ENCODE measurements around the gene ACSL3.

DNA sequence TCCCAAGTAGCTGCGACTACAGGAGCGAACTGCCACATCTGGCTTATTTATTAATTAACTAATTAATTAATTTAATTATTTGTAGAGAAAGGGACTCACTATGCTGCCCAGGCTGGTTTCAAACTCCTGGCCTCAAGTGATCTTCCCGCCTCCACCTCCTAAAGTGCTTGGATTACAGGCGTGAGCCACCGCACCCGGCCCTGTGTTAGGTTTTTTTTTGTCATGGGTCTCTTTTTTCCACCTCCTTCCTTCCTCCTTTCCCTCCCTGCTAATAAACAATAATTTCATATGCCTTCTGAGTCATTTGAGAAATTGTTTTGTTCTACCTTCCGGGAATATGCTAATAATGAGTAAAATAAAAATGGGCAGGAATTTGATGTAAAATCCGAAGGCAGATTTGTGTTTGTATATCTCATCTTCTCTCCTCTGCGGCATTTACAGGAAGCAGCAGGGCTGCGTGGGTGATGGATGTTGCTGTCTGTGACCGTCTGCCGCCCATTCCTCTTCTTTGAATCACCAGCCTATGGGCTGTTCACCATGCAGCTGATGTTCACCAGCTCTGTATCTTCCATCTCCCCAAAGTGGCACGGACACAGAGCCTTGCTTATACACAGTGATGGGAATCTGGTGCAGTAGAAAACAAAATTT lies 89.9 kb downstream of the ACSL3 start:
- TF ChIP-seq CTCF (conservative IDR thresholded peaks at IDR 0.05; ENCODE audit: low read depth, low read length): no peak
- TF ChIP-seq EZH2 (IDR thresholded peaks at IDR 0.05; ENCODE audit: low read length, unreplicated experiment): no peak
- TF ChIP-seq EZH2phosphoT487 (IDR thresholded peaks at IDR 0.05; ENCODE audit: borderline replicate concordance, low read length): no peak
